Measurements from ENCODE around the gene RFWD3. TPM values are rescaled to one million over a fixed set of nuclear protein-coding genes. Genes with fewer than 3 reads are reported as not detected.
A peak's percentile ranks its signal among the peaks of the same experiment; 100 is the strongest.

RFWD3 gene
- total and polyA plus RNA-seq, 2 of the 13 experiments (the other 11 are each of a cell fraction or from before 2014, with no cell fraction given), result 23.4 to 62.6 TPM

GRCh38 chr16:74679983-74680382 is 13.3 kb upstream of the RFWD3 start (continued):
- TF ChIP-seq AFF4 (CRISPR knock-in tag; IDR thresholded peaks at IDR 0.05) (no peak), LCORL (IDR thresholded peaks at IDR 0.05) (no peak), LCORL (CRISPR knock-in tag; IDR thresholded peaks at IDR 0.05) (peak; percentile 53; the same call in 1 of the 2 replicates), RARA (CRISPR knock-in tag; IDR thresholded peaks at IDR 0.05) (peak; percentile 31; the same call in 1 of the 2 replicates), ZNF629 (CRISPR knock-in tag; conservative IDR thresholded peaks at IDR 0.05) (no peak), ZNF615 (CRISPR knock-in tag; IDR thresholded peaks at IDR 0.05; ENCODE audit: borderline replicate concordance) (no peak), ZC3H13 (CRISPR knock-in tag; IDR thresholded peaks at IDR 0.05) (no peak), ARID3A (IDR thresholded peaks at IDR 0.05; ENCODE audit: low read depth, low read length) (no peak), TFAP4 (IDR thresholded peaks at IDR 0.05; ENCODE audit: borderline replicate concordance, low read depth) (peak; percentile 70; the same call in 1 of the 2 replicates), MTF1 (CRISPR knock-in tag; IDR thresholded peaks at IDR 0.05) (no peak), ZMAT3 (CRISPR knock-in tag; conservative IDR thresholded peaks at IDR 0.05) (no peak), ZNF142 (CRISPR knock-in tag; IDR thresholded peaks at IDR 0.05) (no peak), ZSCAN29 (CRISPR knock-in tag; conservative IDR thresholded peaks at IDR 0.05) (no peak)

Data from HepG2 (cell line).